ENCODE results near the gene KPNB1. TPM values are rescaled to one million over a fixed set of nuclear protein-coding genes. Genes with fewer than 3 reads are reported as not detected.

Gene KPNB1
- polyA plus RNA-seq, 1 donor from 2014 or later: 117 TPM

- no peak overlapping the region for H3K4me3 ChIP-seq (ENCODE audit: low read length)
- TF ChIP-seq REST (IDR thresholded peaks at IDR 0.05; ENCODE audit: borderline replicate concordance): no peak
- TF ChIP-seq POLR2AphosphoS5 (IDR thresholded peaks at IDR 0.05): no peak
- TF ChIP-seq CTCF (IDR thresholded peaks at IDR 0.05; ENCODE audit: poor library complexity, severe bottlenecking): no peak
- TF ChIP-seq EP300 (conservative IDR thresholded peaks at IDR 0.05; ENCODE audit: poor library complexity, severe bottlenecking): no peak
- no peak for TF ChIP-seq EZH2 (IDR thresholded peaks at IDR 0.05; ENCODE audit: borderline replicate concordance, insufficient read depth, low read length, poor library complexity, severe bottlenecking)
- H2AFZ ChIP-seq (ENCODE audit: low read depth, low read length): no peak overlapping the region
- H3K9me2 ChIP-seq (ENCODE audit: insufficient read depth, low read length): no peaks in the 10 kb centered on the region
- peaks cover 7% of the 10 kb centered on the region for H3K27me3 ChIP-seq (ENCODE audit: insufficient read depth, low read depth, low read length)
- no peak overlapping the region for H3K4me2 ChIP-seq (ENCODE audit: low read length)
- no peaks in the 10 kb centered on the region for H4K20me1 ChIP-seq (ENCODE audit: insufficient read depth)
- no peaks in the 10 kb centered on the region for H3K36me3 ChIP-seq (ENCODE audit: insufficient read depth, low read length)
- no peaks in the 10 kb centered on the region for H3K79me2 ChIP-seq (replicated peaks; ENCODE audit: insufficient read depth, low read length)
- no peaks in the 10 kb centered on the region for H3F3A ChIP-seq (ENCODE audit: insufficient read depth, low read length, poor library complexity, severe bottlenecking)
- no peak overlapping the region for H3K27ac ChIP-seq (ENCODE audit: low read length)
- no peaks in the 10 kb centered on the region for H3K9me3 ChIP-seq (ENCODE audit: low read length)
- H3K9ac ChIP-seq (ENCODE audit: low read length): no peak overlapping the region
These were observed 75.9 kb downstream of the KPNB1 start for GRCh38 chr17:47725446-47726111.

- Histone ChIP-seq H3K9me3 (ENCODE audit: low read length) (no peaks in the 10 kb centered on the region), H3K9ac (ENCODE audit: low read length) (no peak overlapping the region), H3K36me3 (ENCODE audit: insufficient read depth, low read length) (no peaks in the 10 kb centered on the region), H3K4me3 (ENCODE audit: low read length) (no peak overlapping the region), H4K20me1 (ENCODE audit: insufficient read depth) (no peaks in the 10 kb centered on the region), H3K79me2 (replicated peaks; ENCODE audit: insufficient read depth, low read length) (no peaks in the 10 kb centered on the region), H3K27ac (ENCODE audit: low read length) (no peak overlapping the region), H2AFZ (ENCODE audit: low read depth, low read length) (no peak overlapping the region), H3F3A (ENCODE audit: insufficient read depth, low read length, poor library complexity, severe bottlenecking) (no peaks in the 10 kb centered on the region), H3K4me2 (ENCODE audit: low read length) (no peak overlapping the region), H3K9me2 (ENCODE audit: insufficient read depth, low read length) (no peaks in the 10 kb centered on the region), H3K27me3 (ENCODE audit: insufficient read depth, low read depth, low read length) (peaks cover 14% of the 10 kb centered on the region)
- no peak for TF ChIP-seq EZH2 (IDR thresholded peaks at IDR 0.05; ENCODE audit: borderline replicate concordance, insufficient read depth, low read length, poor library complexity, severe bottlenecking)
- TF ChIP-seq REST (IDR thresholded peaks at IDR 0.05; ENCODE audit: borderline replicate concordance): no peak
- no peak for TF ChIP-seq POLR2AphosphoS5 (IDR thresholded peaks at IDR 0.05)
- no peak for TF ChIP-seq RAD21 (conservative IDR thresholded peaks at IDR 0.05)
These were observed 77.3 kb downstream of the KPNB1 start for GRCh38 chr17:47726796-47727703.
